LNCaP clone FGC (cell line): ENCODE measurements around the gene SNCAIP.

Experiments used
- DNase-seq: peaks from one replicate; pipeline ENCODE4 v3.0.0-alpha.2; 2011; ENCODE audit warnings: low read depth
- H3K4me3 ChIP-seq: 2 replicates; pipeline ENCODE4 v1.5.1; 2011; ENCODE audit warnings: mild to moderate bottlenecking, low read depth, low read length, control low read depth
- CTCF ChIP-seq: IDR thresholded peaks from 2 replicates; pipeline ENCODE4 v1.5.1; 2012; ENCODE audit warnings: mild to moderate bottlenecking; ENCODE audit not compliant: control insufficient read depth, insufficient read depth; ENCODE audit errors: extremely low read depth

SNCAIP gene

GRCh38 chr5:122390154-122390553 is 78.1 kb downstream of the SNCAIP start:
- no peak for TF ChIP-seq CTCF
- no peak for DNase-seq

GRCh38 chr5:122390694-122391093 is 78.7 kb downstream of the SNCAIP start:
- DNase-seq: no peak
- H3K4me3 ChIP-seq: no peak overlapping the region
- TF ChIP-seq CTCF: no peak

More at GRCh38 chr5:122390154-122390553, 78.1 kb downstream of the SNCAIP start:
- no peak overlapping the region for H3K4me3 ChIP-seq

- DNase-seq: no peak
- no peak for TF ChIP-seq CTCF
- H3K4me3 ChIP-seq: no peak overlapping the region
Measured at GRCh38 chr5:122391621-122392020, 79.6 kb downstream of the SNCAIP start.

- no peak overlapping the region for H3K4me3 ChIP-seq
- no peak for DNase-seq
- TF ChIP-seq CTCF: no peak
Measured at GRCh38 chr5:122392224-122392623, 80.2 kb downstream of the SNCAIP start.

- TF ChIP-seq CTCF: no peak
- no peak for DNase-seq
- H3K4me3 ChIP-seq: no peak overlapping the region
Measured at GRCh38 chr5:122392824-122393223, 80.8 kb downstream of the SNCAIP start.

DNA sequence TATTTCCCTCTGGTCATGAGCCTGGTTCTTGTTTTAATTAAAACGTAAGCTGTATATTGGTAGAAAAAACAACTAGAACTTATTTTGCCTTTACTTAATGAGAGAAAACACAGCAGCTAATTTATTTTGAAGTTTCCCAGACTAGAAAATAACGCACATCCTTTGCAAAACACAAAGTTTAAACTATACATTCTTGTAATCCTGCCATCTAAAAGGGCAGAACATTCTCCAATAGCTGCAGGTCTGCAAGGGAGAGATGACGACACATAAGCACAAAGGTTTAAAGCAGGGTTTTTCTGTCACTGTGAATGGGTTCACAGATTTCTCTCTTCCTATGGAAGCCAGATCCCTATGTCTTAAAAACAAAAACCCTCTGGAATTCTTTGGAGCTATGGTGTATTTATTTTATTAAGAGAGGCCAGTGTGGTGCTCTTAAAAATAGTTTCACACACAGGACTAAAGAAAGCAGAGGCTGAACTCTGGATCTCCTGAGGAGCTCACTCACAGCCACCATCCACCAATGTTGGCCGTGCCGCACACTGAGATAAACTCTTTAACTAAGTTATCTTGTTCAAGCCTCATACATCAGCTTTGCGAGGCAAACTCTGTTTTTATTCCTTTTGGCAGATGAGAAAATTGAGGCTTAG is 82.4 kb downstream of the SNCAIP start:
- no peak for TF ChIP-seq CTCF
- no peak overlapping the region for H3K4me3 ChIP-seq
- no peak for DNase-seq

DNA sequence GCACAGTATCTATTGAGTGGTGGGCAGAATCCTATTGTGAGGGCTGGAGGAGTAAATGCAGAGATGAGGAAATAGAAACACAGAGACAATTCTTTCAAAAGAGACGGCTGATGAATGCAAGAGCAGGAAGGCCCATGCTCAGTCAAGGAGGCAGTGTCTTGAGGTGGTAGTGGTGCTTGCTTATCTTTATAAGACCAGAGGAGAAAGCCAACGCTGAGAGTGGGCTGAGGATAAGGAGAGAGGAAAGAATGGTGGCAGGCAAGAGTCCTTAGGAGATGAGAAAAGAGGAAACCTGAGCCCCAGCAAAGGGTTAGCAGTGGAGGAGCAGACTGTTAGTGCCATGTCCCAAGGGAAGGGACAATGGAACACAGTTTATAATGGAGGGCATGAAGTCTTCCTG is 86.0 kb downstream of the SNCAIP start:
- no peak overlapping the region for H3K4me3 ChIP-seq
- DNase-seq: no peak
- no peak for TF ChIP-seq CTCF
